Activated T-cell treated with anti-CD3 and anti-CD28 coated beads, Interleukin-2, amount 50 U/mL, for 72 hours (primary cell): ENCODE results near the gene NRK. TPM values are rescaled to one million over a fixed set of nuclear protein-coding genes. Genes with fewer than 3 reads are reported as not detected.
"Not testable (repeated sequence)": the region's sequence is repeated elsewhere in the genome, so short reads cannot be mapped to it uniquely, and the experiment has no call there.

Source experiments
- ATAC-seq, 2 donors: fragments of 150-1000 bp; cut with Tn5 transposase; replicated peaks in 1 of 2; 2 replicates each; pipeline ENCODE4 v1.10.0; 2021; ENCODE audit warnings: moderate library complexity in 2 of 2, mild to moderate bottlenecking in 1 of 2
- DNase-seq, 2 donors: peaks; one replicate each; pipeline ENCODE4 v3.0.0; 2021 to 2022; ENCODE audit warnings: mixed read lengths in 1 of 2
- H3K27ac Mint-ChIP-seq: one replicate; pipeline ENCODE4 v1.8.0; 2022; ENCODE audit warnings: mild to moderate bottlenecking, moderate library complexity, mixed read lengths
- H3K27me3 Mint-ChIP-seq: one replicate; pipeline ENCODE4 v1.8.0; 2022; ENCODE audit warnings: low read depth, mixed read lengths
- H3K36me3 Mint-ChIP-seq, 2 donors: one replicate each; pipeline ENCODE4 v1.8.0; 2022; ENCODE audit warnings: mixed read lengths in 2 of 2, mild to moderate bottlenecking in 1 of 2; ENCODE audit not compliant: insufficient read depth in 2 of 2
- H3K4me1 Mint-ChIP-seq: one replicate; pipeline ENCODE4 v1.8.0; 2022; ENCODE audit warnings: low read depth, mixed read lengths
- H3K4me3 Mint-ChIP-seq, 2 donors: one replicate each; pipeline ENCODE4 v1.8.0; 2022; ENCODE audit warnings: mild to moderate bottlenecking in 2 of 2, mixed read lengths in 2 of 2, moderate library complexity in 2 of 2
- H3K9me3 Mint-ChIP-seq, 2 donors: one replicate each; pipeline ENCODE4 v1.8.0; 2022; ENCODE audit warnings: mixed read lengths in 2 of 2
- total RNA-seq, 2 donors: library from RNA; stranded (reverse); gene quantifications; one replicate each; pipeline ENCODE4 v1.2.3, GENCODE V29; 2022

NRK gene
- total RNA-seq, 2 donors from 2014 or later, result not detected

DNA sequence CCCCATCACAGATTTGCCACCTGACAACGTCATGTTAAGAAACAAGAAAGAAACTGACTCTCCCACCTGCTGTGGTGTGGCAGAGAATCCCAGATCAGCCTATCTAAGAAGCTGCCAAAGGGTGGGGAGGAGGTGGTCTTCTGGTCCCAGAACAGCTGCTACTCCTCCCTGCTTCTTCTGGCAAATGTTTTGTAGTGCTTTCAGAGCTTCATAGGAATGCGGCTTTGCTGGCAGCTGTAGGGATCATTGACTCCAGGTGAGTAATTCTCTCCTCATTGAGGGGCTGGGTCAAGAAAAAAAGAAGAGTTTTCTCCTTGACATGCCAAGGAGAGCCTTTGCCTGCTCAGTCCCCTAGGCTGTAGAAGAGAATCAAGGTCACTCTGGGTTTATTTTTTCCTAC lies 23.3 kb downstream of the NRK start:
- DNase-seq (no peak), ATAC-seq (no peak)
- Mint-ChIP-seq H3K36me3 (peaks cover 0 to 1% of the 10 kb centered on the region in 2 donors), H3K27me3 (peaks cover 22% of the 10 kb centered on the region), H3K4me1 (no peaks in the 10 kb centered on the region), H3K9me3 (peaks cover 0 to 2% of the 10 kb centered on the region in 2 donors), H3K4me3 (no peak overlapping the region), H3K27ac (no peak overlapping the region)

DNA sequence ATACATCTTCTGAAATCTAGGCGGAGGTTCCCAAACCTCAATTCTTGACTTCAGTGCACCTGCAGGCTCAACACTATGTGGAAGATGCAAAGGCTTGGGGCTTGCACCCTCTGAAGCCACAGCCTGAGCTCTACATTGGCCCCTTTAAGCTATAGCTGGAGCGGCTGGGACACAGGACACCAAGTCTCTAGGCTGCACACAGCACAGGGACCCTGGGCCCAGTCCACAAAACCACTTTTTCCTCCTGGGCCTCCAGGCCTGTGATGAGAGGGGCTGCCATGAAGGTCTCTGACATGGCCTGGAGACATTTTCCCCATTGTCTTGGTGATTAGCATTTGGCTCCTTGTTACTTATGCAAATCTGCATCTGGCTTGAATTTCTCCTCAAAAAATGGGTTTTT lies 27.8 kb downstream of the NRK start:
- H3K9me3 Mint-ChIP-seq, H3K36me3 Mint-ChIP-seq, H3K4me3 Mint-ChIP-seq, ATAC-seq, DNase-seq, H3K27ac Mint-ChIP-seq, H3K4me1 Mint-ChIP-seq: not testable (repeated sequence)
- H3K27me3 Mint-ChIP-seq, result peaks cover 12% of the 10 kb centered on the region

DNA sequence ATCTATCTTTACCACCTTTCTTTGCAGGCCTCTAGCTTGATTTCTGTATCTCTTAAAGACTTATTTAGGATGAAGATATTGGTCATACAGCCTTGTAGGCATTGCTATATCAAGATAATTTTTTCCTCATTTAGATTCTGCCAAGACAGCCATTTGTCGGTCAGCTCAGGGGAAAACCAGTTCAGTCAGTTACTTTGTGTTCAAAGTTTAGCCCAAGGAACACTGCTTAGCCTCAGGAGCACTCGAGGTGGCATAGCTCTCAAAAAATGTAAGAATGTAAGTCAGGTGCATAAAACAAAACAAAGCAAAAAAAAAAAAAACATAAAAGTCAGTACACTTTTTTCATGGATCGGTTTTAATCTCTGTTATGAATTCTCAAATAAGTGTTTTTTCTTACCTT lies 43.4 kb downstream of the NRK start:
- DNase-seq (no peak), ATAC-seq (no peak)
- H3K27me3 Mint-ChIP-seq, result peaks cover 20% of the 10 kb centered on the region
- H3K4me3 Mint-ChIP-seq, result no peak overlapping the region
- H3K36me3 Mint-ChIP-seq, result no peaks in the 10 kb centered on the region
- no peak overlapping the region for H3K27ac Mint-ChIP-seq
- no peaks in the 10 kb centered on the region for H3K4me1 Mint-ChIP-seq
- no peaks in the 10 kb centered on the region for H3K9me3 Mint-ChIP-seq

DNA sequence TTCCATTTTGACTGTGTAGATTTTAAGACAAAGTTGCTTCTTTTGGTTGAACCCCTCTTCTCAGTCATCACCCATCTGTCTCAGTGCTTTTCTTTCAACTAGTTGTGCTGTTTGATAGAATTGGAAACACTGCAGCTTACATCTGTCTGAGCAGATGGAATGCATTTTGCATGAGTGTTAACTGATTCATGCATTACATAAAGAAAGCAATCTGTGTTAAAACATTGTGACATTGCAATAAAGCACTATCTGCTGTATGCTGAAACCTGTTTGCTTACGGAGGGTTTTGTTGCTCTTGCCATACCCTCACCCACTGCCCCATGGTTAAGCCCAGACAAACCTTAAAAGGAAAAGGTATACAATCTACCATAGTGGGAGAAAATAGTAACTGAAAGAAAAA lies 47.4 kb downstream of the NRK start:
- H3K9me3 Mint-ChIP-seq, result no peaks in the 10 kb centered on the region
- ATAC-seq (no peak), DNase-seq (no peak)
- no peaks in the 10 kb centered on the region for H3K4me1 Mint-ChIP-seq
- peaks cover 20% of the 10 kb centered on the region for H3K27me3 Mint-ChIP-seq
- no peak overlapping the region for H3K4me3 Mint-ChIP-seq
- H3K36me3 Mint-ChIP-seq, result no peaks in the 10 kb centered on the region
- H3K27ac Mint-ChIP-seq, result no peak overlapping the region

DNA sequence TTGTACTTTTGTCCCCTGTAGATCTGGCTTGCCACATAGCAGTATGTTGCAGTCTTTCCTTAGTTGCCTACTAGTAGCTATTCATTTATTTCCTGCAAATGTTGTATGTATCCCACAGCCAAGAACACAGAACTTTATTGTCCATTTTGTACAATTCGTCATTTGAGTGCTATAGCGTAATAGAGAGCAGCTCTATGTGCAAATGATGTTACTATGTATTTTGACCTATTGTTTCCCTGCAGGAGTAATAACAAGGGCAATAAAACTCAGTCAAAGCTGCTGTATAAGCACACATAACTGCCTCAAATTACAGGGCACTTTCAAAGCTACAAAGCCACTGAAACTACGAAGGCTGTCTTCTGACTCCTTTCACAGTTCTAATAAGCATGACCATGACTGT lies 48.1 kb downstream of the NRK start:
- no peak for DNase-seq
- Mint-ChIP-seq H3K36me3 (no peaks in the 10 kb centered on the region), H3K4me1 (no peaks in the 10 kb centered on the region), H3K9me3 (no peaks in the 10 kb centered on the region), H3K4me3 (no peak overlapping the region), H3K27me3 (peaks cover 25% of the 10 kb centered on the region), H3K27ac (no peak overlapping the region)
- ATAC-seq, result no peak

DNA sequence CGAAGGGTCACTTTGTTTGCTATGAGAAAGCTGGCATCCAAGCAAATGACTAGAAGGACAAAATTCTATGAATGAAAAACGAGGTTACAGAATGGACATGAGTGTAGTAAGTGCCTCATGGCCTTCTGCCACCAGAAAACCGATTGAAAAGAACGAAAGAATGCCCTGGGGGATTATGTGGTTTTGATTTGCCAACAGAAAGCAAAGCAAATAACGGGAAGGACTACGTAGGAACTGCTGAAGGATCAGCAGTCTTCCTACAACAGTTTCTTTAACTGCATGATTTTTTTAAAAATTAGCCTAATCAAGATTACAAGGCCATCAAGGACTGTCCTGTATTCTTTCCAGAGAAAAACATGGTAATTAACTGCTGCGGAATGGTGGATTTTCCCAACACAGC lies 50.6 kb downstream of the NRK start:
- no peaks in the 10 kb centered on the region for H3K4me1 Mint-ChIP-seq
- H3K36me3 Mint-ChIP-seq, result no peaks in the 10 kb centered on the region
- peaks cover 25% of the 10 kb centered on the region for H3K27me3 Mint-ChIP-seq
- H3K4me3 Mint-ChIP-seq, result no peak overlapping the region
- no peaks in the 10 kb centered on the region for H3K9me3 Mint-ChIP-seq
- DNase-seq (no peak), ATAC-seq (no peak)
- no peak overlapping the region for H3K27ac Mint-ChIP-seq

DNA sequence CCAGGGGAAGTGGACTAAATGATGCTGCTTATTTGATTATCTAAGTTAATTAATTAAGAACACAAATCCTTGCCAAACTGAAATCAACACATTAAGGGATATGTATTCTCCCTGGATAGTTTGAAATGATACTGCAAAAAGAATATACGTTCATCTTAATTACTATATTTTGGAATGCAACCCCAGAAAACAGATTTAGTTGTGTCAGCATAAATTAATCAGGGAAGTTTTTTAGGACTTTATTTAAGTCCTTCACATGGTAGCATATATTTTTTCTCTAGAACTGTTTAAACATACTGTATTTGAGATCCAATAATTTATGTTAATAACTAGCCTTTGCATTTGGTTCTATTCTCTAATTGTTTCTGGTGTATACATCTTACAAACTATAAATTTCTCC lies 52.5 kb downstream of the NRK start:
- no peaks in the 10 kb centered on the region for H3K4me1 Mint-ChIP-seq
- ATAC-seq (no peak), DNase-seq (no peak)
- no peak overlapping the region for H3K4me3 Mint-ChIP-seq
- no peaks in the 10 kb centered on the region for H3K9me3 Mint-ChIP-seq
- peaks cover 12% of the 10 kb centered on the region for H3K27me3 Mint-ChIP-seq
- no peaks in the 10 kb centered on the region for H3K36me3 Mint-ChIP-seq
- no peak overlapping the region for H3K27ac Mint-ChIP-seq

DNA sequence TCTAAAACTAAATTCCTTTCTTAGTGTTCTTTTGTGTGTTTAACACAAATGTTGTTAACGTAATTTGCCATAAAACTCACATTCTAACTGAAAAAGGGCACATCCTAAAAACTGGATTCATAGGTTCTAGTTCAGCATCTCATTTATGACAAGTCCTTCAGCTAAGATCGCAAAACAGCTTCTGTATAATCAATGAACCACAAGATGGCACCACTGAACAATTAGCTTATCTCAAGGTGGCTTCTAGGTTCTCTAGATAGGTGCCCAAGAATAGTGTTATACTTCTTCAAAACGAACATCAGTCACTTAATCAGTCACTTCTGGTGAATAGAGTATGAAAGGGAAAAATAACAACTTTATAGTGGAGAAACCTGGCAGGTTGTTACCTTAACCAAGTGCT lies 54.3 kb downstream of the NRK start:
- H3K4me3 Mint-ChIP-seq, result no peak overlapping the region
- no peaks in the 10 kb centered on the region for H3K9me3 Mint-ChIP-seq
- H3K4me1 Mint-ChIP-seq, result no peaks in the 10 kb centered on the region
- peaks cover 5% of the 10 kb centered on the region for H3K27me3 Mint-ChIP-seq
- ATAC-seq (no peak), DNase-seq (no peak)
- H3K36me3 Mint-ChIP-seq, result no peaks in the 10 kb centered on the region
- H3K27ac Mint-ChIP-seq, result no peak overlapping the region

DNA sequence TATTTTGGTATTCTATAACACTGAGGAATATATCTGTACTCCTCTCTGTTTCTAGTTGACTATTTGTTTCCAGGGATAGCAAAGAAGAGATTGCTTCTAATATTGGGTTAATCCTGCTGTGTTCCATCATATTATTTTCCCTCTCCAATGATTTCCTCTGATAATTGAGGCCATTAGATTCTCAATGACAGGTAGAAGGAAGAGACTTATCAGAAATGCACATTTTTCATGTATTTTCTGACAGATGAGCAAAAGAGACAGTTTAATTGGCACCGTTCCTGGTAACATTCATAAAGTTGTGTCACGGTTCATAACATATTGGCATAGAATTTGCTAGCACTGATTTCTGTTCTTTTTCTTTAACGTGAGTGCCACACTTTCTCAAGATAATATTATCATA lies 58.2 kb downstream of the NRK start:
- no peaks in the 10 kb centered on the region for H3K9me3 Mint-ChIP-seq
- H3K27me3 Mint-ChIP-seq, result peaks cover 13% of the 10 kb centered on the region
- H3K36me3 Mint-ChIP-seq, result no peaks in the 10 kb centered on the region
- no peak for DNase-seq
- H3K27ac Mint-ChIP-seq, result no peak overlapping the region
- H3K4me3 Mint-ChIP-seq, result no peak overlapping the region
- ATAC-seq, result no peak
- no peaks in the 10 kb centered on the region for H3K4me1 Mint-ChIP-seq

DNA sequence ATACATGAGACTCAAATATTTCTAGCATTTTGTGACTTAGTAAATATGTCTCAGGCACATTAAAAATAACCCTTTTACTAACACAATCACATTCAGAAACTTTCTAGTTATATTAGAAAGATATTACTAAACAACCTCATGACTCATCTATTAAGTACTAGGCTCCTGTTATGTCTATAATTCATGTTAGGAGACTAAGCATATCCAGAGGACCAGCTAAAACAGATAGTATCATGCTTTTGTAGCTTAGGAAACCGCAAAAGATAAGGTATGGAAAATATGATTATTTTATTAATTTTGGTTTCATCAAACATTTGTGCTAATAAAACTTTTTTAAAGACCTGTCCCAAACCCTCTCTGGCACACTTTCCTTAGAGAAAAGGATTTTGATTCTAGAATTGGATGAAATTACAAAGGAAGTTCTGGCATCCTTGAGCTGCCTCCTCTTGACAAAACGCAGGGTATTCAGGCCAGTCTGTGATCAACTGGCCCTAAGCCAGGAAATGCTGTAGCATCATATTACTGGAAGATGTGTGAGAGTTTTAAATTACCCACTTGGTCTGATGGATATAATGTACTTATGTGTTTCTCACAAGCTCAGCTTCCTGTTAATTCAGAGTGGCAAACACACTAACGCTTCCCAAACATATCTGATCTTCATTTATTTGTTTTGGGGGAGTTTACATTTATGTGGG lies 60.4 kb downstream of the NRK start:
- Mint-ChIP-seq H3K27me3 (peaks cover 13% of the 10 kb centered on the region), H3K4me1 (no peaks in the 10 kb centered on the region)
- no peak for ATAC-seq

DNA sequence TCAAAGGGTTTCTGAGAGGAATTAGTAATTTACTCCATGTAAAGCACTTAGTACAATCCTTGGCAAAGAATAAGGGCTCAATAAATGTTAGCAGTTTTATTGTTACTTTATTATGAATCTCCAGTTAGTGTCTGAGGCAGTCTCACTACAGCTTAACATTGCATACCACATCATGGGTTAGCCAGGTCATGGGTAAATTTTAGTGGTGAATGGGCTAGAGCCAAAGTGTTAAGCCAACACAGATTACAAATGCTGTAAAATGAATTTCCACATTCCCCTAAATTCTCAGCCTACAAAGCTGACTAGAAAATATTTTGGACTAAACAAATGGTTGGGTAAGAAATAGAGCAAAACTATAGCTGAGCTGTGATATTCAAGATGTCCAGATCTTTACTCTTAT lies 72.4 kb downstream of the NRK start:
- Mint-ChIP-seq H3K27ac (no peak overlapping the region), H3K9me3 (peaks cover 2% of the 10 kb centered on the region in 2 donors), H3K4me3 (no peak overlapping the region), H3K27me3 (no peaks in the 10 kb centered on the region), H3K36me3 (no peaks in the 10 kb centered on the region), H3K4me1 (no peaks in the 10 kb centered on the region)
- ATAC-seq (no peak), DNase-seq (no peak)

More for the DNA sequence above, 60.4 kb downstream of the NRK start:
- no peaks in the 10 kb centered on the region for H3K36me3 Mint-ChIP-seq
- H3K4me3 Mint-ChIP-seq, result no peak overlapping the region
- no peak overlapping the region for H3K27ac Mint-ChIP-seq
- no peaks in the 10 kb centered on the region for H3K9me3 Mint-ChIP-seq
- no peak for DNase-seq

DNA sequence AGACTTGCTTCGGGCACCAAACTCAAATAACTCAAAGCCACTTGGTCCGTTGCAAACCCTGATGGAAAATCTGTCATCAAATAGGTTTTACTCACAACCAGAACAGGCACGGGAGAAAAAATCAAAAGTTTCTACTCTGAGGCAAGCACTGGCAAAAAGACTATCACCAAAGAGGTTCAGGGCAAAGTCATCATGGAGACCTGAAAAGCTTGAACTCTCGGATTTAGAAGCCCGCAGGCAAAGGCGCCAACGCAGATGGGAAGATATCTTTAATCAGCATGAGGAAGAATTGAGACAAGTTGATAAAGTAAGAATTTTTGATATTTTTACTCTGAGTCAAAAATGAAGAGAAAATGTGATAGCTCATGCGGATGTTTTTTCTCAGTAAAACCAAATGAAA lies 87.2 kb downstream of the NRK start:
- ATAC-seq (no peak), DNase-seq (no peak)
- H3K27me3 Mint-ChIP-seq, result peaks cover 7% of the 10 kb centered on the region
- H3K4me1 Mint-ChIP-seq, result no peaks in the 10 kb centered on the region
- H3K27ac Mint-ChIP-seq, result no peak overlapping the region
- no peaks in the 10 kb centered on the region for H3K36me3 Mint-ChIP-seq
- no peaks in the 10 kb centered on the region for H3K9me3 Mint-ChIP-seq
- no peak overlapping the region for H3K4me3 Mint-ChIP-seq

DNA sequence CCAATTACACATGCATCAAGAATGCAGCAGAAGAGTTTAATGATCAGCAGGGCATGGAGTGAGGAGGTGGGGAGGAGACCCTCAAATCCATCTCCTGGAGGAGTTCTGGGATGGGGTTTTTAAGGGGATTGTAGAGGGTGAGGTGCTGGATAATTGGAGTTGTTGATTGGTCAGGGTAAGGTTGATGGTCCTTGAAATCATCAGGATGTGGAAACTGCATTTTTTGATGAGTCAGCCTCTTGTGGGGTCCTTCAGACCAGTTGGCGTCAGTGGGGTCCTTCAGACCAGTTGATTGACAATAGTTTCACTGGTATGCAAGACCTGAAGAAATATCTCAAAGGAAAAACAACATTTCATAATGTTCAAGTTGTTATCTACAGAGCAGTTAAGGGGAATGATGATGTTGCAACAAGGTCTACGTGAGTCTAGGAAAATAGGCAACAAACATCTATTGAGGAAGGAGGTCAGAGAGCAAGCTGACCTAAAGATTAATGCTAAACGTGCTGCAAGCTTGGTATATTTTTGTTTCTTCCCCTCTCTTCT lies 88.3 kb downstream of the NRK start:
- Mint-ChIP-seq H3K36me3 (no peaks in the 10 kb centered on the region), H3K9me3 (no peaks in the 10 kb centered on the region), H3K27me3 (peaks cover 7% of the 10 kb centered on the region), H3K4me1 (no peaks in the 10 kb centered on the region), H3K27ac (no peak overlapping the region), H3K4me3 (no peak overlapping the region)
- ATAC-seq, result no peak
- DNase-seq, result no peak

DNA sequence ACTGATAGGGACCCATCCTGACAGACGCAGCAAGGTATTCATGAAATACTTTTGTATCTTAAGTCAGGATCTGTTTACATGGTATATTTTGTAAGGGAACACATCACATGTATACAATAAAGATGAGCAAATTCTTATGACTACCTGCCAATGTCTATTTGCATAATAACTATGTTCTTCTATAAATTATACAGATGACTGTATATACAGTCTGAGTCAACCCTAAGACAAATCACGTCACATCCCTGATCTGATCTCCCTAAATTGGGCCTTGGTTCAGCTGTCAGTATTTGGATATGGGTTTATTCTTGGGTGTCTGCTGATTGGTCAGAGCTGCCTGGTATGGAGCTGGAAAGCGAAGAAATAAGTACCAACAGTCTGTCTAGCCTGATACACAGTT lies 122.9 kb downstream of the NRK start:
- Mint-ChIP-seq H3K27ac (no peak overlapping the region), H3K36me3 (no peaks in the 10 kb centered on the region), H3K4me3 (no peak overlapping the region), H3K9me3 (no peaks in the 10 kb centered on the region), H3K4me1 (no peaks in the 10 kb centered on the region), H3K27me3 (peaks cover 9% of the 10 kb centered on the region)
- ATAC-seq (no peak), DNase-seq (no peak)
